Measurements from ENCODE around the gene FHIP1B.

GRCh38 chr11:6206456-6207180 is 27.8 kb downstream of the FHIP1B start:
- TF ChIP-seq GATA2 (IDR thresholded peaks at IDR 0.05; ENCODE audit: low read depth, low read length) (no peak), GATA3 (IDR thresholded peaks at IDR 0.05; ENCODE audit: low read depth, low read length) (no peak)

All from SH-SY5Y (cell line).